ENCODE measurements around the gene SRPK2.
"Not testable (repeated sequence)": the region's sequence is repeated elsewhere in the genome, so short reads cannot be mapped to it uniquely, and the experiment has no call there.

The SRPK2 gene

GRCh38 chr7:105336009-105336408 lies 52.7 kb downstream of the SRPK2 start:
- no peaks in the 10 kb centered on the region for H3K9me3 ChIP-seq (ENCODE audit: control insufficient read depth, low read length)
- no CpG with 5 or more reads among the region's 1 CpG for WGBS, 2 experiments (ENCODE audit: insufficient coverage in 2 of 2)
- H3K36me3 ChIP-seq (ENCODE audit: control insufficient read depth, insufficient read depth, low read length): no peaks in the 10 kb centered on the region
- H3K4me1 ChIP-seq (ENCODE audit: control insufficient read depth, insufficient read depth, low read length, poor library complexity, severe bottlenecking): no peaks in the 10 kb centered on the region
- no peak overlapping the region for H3K27ac ChIP-seq (ENCODE audit: low read depth, low read length, severe bottlenecking)
- H3K4me3 ChIP-seq (ENCODE audit: extremely low read depth, insufficient read depth, low read length, poor library complexity, severe bottlenecking): no peak overlapping the region

GRCh38 chr7:105332661-105333060 lies 56.1 kb downstream of the SRPK2 start:
- 90 to 100% methylated on average over 1 to 3 of the region's 5 CpGs for WGBS, 2 experiments (ENCODE audit: insufficient coverage in 2 of 2)

GRCh38 chr7:105330526-105330925 lies 58.2 kb downstream of the SRPK2 start:
- no peaks in the 10 kb centered on the region for H3K9me3 ChIP-seq (ENCODE audit: control insufficient read depth, low read length)
- 86 to 100% methylated on average over 2 of the region's 3 CpGs for WGBS, 2 experiments (ENCODE audit: insufficient coverage in 2 of 2)
- H3K36me3 ChIP-seq (ENCODE audit: control insufficient read depth, insufficient read depth, low read length): no peaks in the 10 kb centered on the region

More at GRCh38 chr7:105332661-105333060, 56.1 kb downstream of the SRPK2 start:
- not testable (repeated sequence) for H3K9me3 ChIP-seq (ENCODE audit: control insufficient read depth, low read length); H3K4me3 ChIP-seq (ENCODE audit: extremely low read depth, insufficient read depth, low read length, poor library complexity, severe bottlenecking); H3K4me1 ChIP-seq (ENCODE audit: control insufficient read depth, insufficient read depth, low read length, poor library complexity, severe bottlenecking); H3K27ac ChIP-seq (ENCODE audit: low read depth, low read length, severe bottlenecking); H3K36me3 ChIP-seq (ENCODE audit: control insufficient read depth, insufficient read depth, low read length)

GRCh38 chr7:105327201-105327600 lies 61.5 kb downstream of the SRPK2 start:
- WGBS, 2 experiments (ENCODE audit: insufficient coverage in 2 of 2): 100% methylated on average over 1 of the region's 1 CpG; no CpG with 5 or more reads in 1 of the 2 experiments
- H3K9me3 ChIP-seq (ENCODE audit: control insufficient read depth, low read length): no peaks in the 10 kb centered on the region
- no peak overlapping the region for H3K4me3 ChIP-seq (ENCODE audit: extremely low read depth, insufficient read depth, low read length, poor library complexity, severe bottlenecking)
- H3K36me3 ChIP-seq (ENCODE audit: control insufficient read depth, insufficient read depth, low read length): peaks cover 5% of the 10 kb centered on the region
- no peaks in the 10 kb centered on the region for H3K4me1 ChIP-seq (ENCODE audit: control insufficient read depth, insufficient read depth, low read length, poor library complexity, severe bottlenecking)
- H3K27ac ChIP-seq (ENCODE audit: low read depth, low read length, severe bottlenecking): no peak overlapping the region

More at GRCh38 chr7:105330526-105330925, 58.2 kb downstream of the SRPK2 start:
- H3K27ac ChIP-seq (ENCODE audit: low read depth, low read length, severe bottlenecking): no peak overlapping the region
- no peaks in the 10 kb centered on the region for H3K4me1 ChIP-seq (ENCODE audit: control insufficient read depth, insufficient read depth, low read length, poor library complexity, severe bottlenecking)
- H3K4me3 ChIP-seq (ENCODE audit: extremely low read depth, insufficient read depth, low read length, poor library complexity, severe bottlenecking): no peak overlapping the region

- 100% methylated on average over 2 to 3 of the region's 5 CpGs for WGBS, 2 experiments (ENCODE audit: insufficient coverage in 2 of 2)
- Histone ChIP-seq H3K36me3 (ENCODE audit: control insufficient read depth, insufficient read depth, low read length) (peaks cover 9% of the 10 kb centered on the region), H3K27ac (ENCODE audit: low read depth, low read length, severe bottlenecking) (no peak overlapping the region), H3K9me3 (ENCODE audit: control insufficient read depth, low read length) (no peaks in the 10 kb centered on the region), H3K4me3 (ENCODE audit: extremely low read depth, insufficient read depth, low read length, poor library complexity, severe bottlenecking) (no peak overlapping the region), H3K4me1 (ENCODE audit: control insufficient read depth, insufficient read depth, low read length, poor library complexity, severe bottlenecking) (no peaks in the 10 kb centered on the region)
Measured at GRCh38 chr7:105325216-105325904, 63.4 kb downstream of the SRPK2 start.

GRCh38 chr7:105324606-105325005 lies 64.1 kb downstream of the SRPK2 start:
- not testable (repeated sequence) for H3K9me3 ChIP-seq (ENCODE audit: control insufficient read depth, low read length); H3K27ac ChIP-seq (ENCODE audit: low read depth, low read length, severe bottlenecking); H3K4me1 ChIP-seq (ENCODE audit: control insufficient read depth, insufficient read depth, low read length, poor library complexity, severe bottlenecking); H3K36me3 ChIP-seq (ENCODE audit: control insufficient read depth, insufficient read depth, low read length); H3K4me3 ChIP-seq (ENCODE audit: extremely low read depth, insufficient read depth, low read length, poor library complexity, severe bottlenecking)
- WGBS, 2 experiments (ENCODE audit: insufficient coverage in 2 of 2): 93% methylated on average over 6 to 7 of the region's 8 CpGs

GRCh38 chr7:105323366-105323765 lies 65.4 kb downstream of the SRPK2 start:
- Histone ChIP-seq H3K36me3 (ENCODE audit: control insufficient read depth, insufficient read depth, low read length) (peaks cover 9% of the 10 kb centered on the region), H3K27ac (ENCODE audit: low read depth, low read length, severe bottlenecking) (no peak overlapping the region), H3K9me3 (ENCODE audit: control insufficient read depth, low read length) (no peaks in the 10 kb centered on the region), H3K4me1 (ENCODE audit: control insufficient read depth, insufficient read depth, low read length, poor library complexity, severe bottlenecking) (no peaks in the 10 kb centered on the region), H3K4me3 (ENCODE audit: extremely low read depth, insufficient read depth, low read length, poor library complexity, severe bottlenecking) (no peak overlapping the region)
- WGBS, 2 experiments (ENCODE audit: insufficient coverage in 2 of 2): no CpG with 5 or more reads among the region's 1 CpG

- Histone ChIP-seq H3K36me3 (ENCODE audit: control insufficient read depth, insufficient read depth, low read length) (peaks cover 9% of the 10 kb centered on the region), H3K27ac (ENCODE audit: low read depth, low read length, severe bottlenecking) (no peak overlapping the region), H3K4me3 (ENCODE audit: extremely low read depth, insufficient read depth, low read length, poor library complexity, severe bottlenecking) (no peak overlapping the region), H3K4me1 (ENCODE audit: control insufficient read depth, insufficient read depth, low read length, poor library complexity, severe bottlenecking) (no peaks in the 10 kb centered on the region), H3K9me3 (ENCODE audit: control insufficient read depth, low read length) (no peaks in the 10 kb centered on the region)
- WGBS, 2 experiments (ENCODE audit: insufficient coverage in 2 of 2): 97 to 100% methylated on average over 1 to 3 of the region's 6 CpGs
Measured at GRCh38 chr7:105322655-105323277, 66.0 kb downstream of the SRPK2 start.

GRCh38 chr7:105321754-105322455 lies 66.8 kb downstream of the SRPK2 start:
- Histone ChIP-seq H3K36me3 (ENCODE audit: control insufficient read depth, insufficient read depth, low read length) (peaks cover 9% of the 10 kb centered on the region), H3K4me3 (ENCODE audit: extremely low read depth, insufficient read depth, low read length, poor library complexity, severe bottlenecking) (no peak overlapping the region), H3K4me1 (ENCODE audit: control insufficient read depth, insufficient read depth, low read length, poor library complexity, severe bottlenecking) (no peaks in the 10 kb centered on the region), H3K27ac (ENCODE audit: low read depth, low read length, severe bottlenecking) (no peak overlapping the region), H3K9me3 (ENCODE audit: control insufficient read depth, low read length) (no peaks in the 10 kb centered on the region)
- WGBS, 2 experiments (ENCODE audit: insufficient coverage in 2 of 2): 97% methylated on average over 9 of the region's 10 CpGs

GRCh38 chr7:105320896-105321295 lies 67.8 kb downstream of the SRPK2 start:
- Histone ChIP-seq H3K4me3 (ENCODE audit: extremely low read depth, insufficient read depth, low read length, poor library complexity, severe bottlenecking) (no peak overlapping the region), H3K36me3 (ENCODE audit: control insufficient read depth, insufficient read depth, low read length) (peaks cover 9% of the 10 kb centered on the region), H3K4me1 (ENCODE audit: control insufficient read depth, insufficient read depth, low read length, poor library complexity, severe bottlenecking) (no peaks in the 10 kb centered on the region), H3K27ac (ENCODE audit: low read depth, low read length, severe bottlenecking) (no peak overlapping the region), H3K9me3 (ENCODE audit: control insufficient read depth, low read length) (no peaks in the 10 kb centered on the region)
- WGBS, 2 experiments (ENCODE audit: insufficient coverage in 2 of 2): 92 to 100% methylated on average over 2 of the region's 2 CpGs

- Histone ChIP-seq H3K9me3 (ENCODE audit: control insufficient read depth, low read length) (no peaks in the 10 kb centered on the region), H3K4me3 (ENCODE audit: extremely low read depth, insufficient read depth, low read length, poor library complexity, severe bottlenecking) (no peak overlapping the region), H3K4me1 (ENCODE audit: control insufficient read depth, insufficient read depth, low read length, poor library complexity, severe bottlenecking) (no peaks in the 10 kb centered on the region), H3K27ac (ENCODE audit: low read depth, low read length, severe bottlenecking) (no peak overlapping the region), H3K36me3 (ENCODE audit: control insufficient read depth, insufficient read depth, low read length) (peaks cover 9% of the 10 kb centered on the region)
- 92 to 93% methylated on average over 9 of the region's 10 CpGs for WGBS, 2 experiments (ENCODE audit: insufficient coverage in 2 of 2)
Measured at GRCh38 chr7:105319578-105319977, 69.1 kb downstream of the SRPK2 start.

Measured in mesodermal cell (in vitro differentiated cells).